CD14-positive monocyte (primary cell): ENCODE data around the gene CHST7. TPM values are rescaled to one million over a fixed set of nuclear protein-coding genes. Genes with fewer than 3 reads are reported as not detected.
A peak's percentile ranks its signal among the peaks of the same experiment; 100 is the strongest.

ENCODE experiments used
- DNase-seq, 3 donors: peaks; one replicate each; pipeline ENCODE4 v3.0.0-alpha.2; 2011 to 2022
- H2AFZ ChIP-seq: 2 replicates; pipeline ENCODE4 v1.6.0; 2012; ENCODE audit warnings: mild to moderate bottlenecking, low read depth, low read length, inconsistent platforms; ENCODE audit not compliant: insufficient read depth, poor library complexity, severe bottlenecking
- H3K27ac ChIP-seq, 2 donors: 1 replicate in 1 of 2; 2 replicates in 1 of 2; pipeline ENCODE4 v1.5.1; 2012 to 2013; ENCODE audit warnings: low read length in 2 of 2, control low read depth in 1 of 2, inconsistent platforms in 1 of 2, low read depth in 1 of 2, mild to moderate bottlenecking in 1 of 2
- H3K27me3 ChIP-seq, 2 donors: one replicate each; pipeline versions ENCODE4 v1.6.0 to v1.6.1; 2011 to 2013; ENCODE audit warnings: low read length in 2 of 2; ENCODE audit not compliant: control insufficient read depth in 2 of 2, insufficient read depth in 2 of 2
- H3K36me3 ChIP-seq, 2 donors: replicated peaks in 1 of 2; 1 replicate in 1 of 2; 2 replicates in 1 of 2; pipeline versions ENCODE4 v1.5.1 to v1.6.1; 2012 to 2013; ENCODE audit warnings: low read length in 2 of 2, control low read depth in 1 of 2, inconsistent platforms in 1 of 2, mild to moderate bottlenecking in 1 of 2; ENCODE audit not compliant: insufficient read depth in 2 of 2, control insufficient read depth in 1 of 2
- H3K4me1 ChIP-seq, 2 donors: 1 replicate in 1 of 2; 2 replicates in 1 of 2; pipeline versions ENCODE4 v1.5.1 to v1.6.1; 2012 to 2013; ENCODE audit warnings: low read length in 2 of 2, control low read depth in 1 of 2, inconsistent platforms in 1 of 2, mild to moderate bottlenecking in 1 of 2, moderate library complexity in 1 of 2; ENCODE audit not compliant: insufficient read depth in 2 of 2, control insufficient read depth in 1 of 2
- H3K4me2 ChIP-seq: replicated peaks from 2 replicates; pipeline ENCODE3; 2012; ENCODE audit warnings: low read length, moderate library complexity, mild to moderate bottlenecking; ENCODE audit not compliant: poor library complexity, severe bottlenecking; ENCODE audit errors: extremely low read depth
- H3K4me3 ChIP-seq, 3 experiments: fragments of 200-600 bp in 1 of 3; sonication (generic) in 1 of 3; replicated peaks in 1 of 3; 1 replicate in 2 of 3; 2 replicates in 1 of 3; pipeline ENCODE4 v1.5.1; 2011 to 2013; ENCODE audit warnings: low read length in 3 of 3, mild to moderate bottlenecking in 3 of 3, control low read depth in 2 of 3, low read depth in 2 of 3, inconsistent platforms in 1 of 3, moderate library complexity in 1 of 3
- H3K79me2 ChIP-seq: 2 replicates; pipeline ENCODE4 v1.6.0; 2012; ENCODE audit warnings: mild to moderate bottlenecking, control low read depth, inconsistent platforms, low read length, moderate library complexity; ENCODE audit not compliant: insufficient read depth
- H3K9ac ChIP-seq: 2 replicates; pipeline ENCODE4 v1.6.0; 2017; ENCODE audit warnings: low read length, mild to moderate bottlenecking; ENCODE audit not compliant: insufficient read depth, poor library complexity, severe bottlenecking
- H3K9me3 ChIP-seq, 2 donors: replicated peaks in 1 of 2; 1 replicate in 1 of 2; 2 replicates in 1 of 2; pipeline versions ENCODE4 v1.5.1 to v1.6.1; 2012 to 2013; ENCODE audit warnings: low read length in 2 of 2, control low read depth in 1 of 2; ENCODE audit not compliant: control insufficient read depth in 1 of 2, insufficient read depth in 1 of 2
- H4K20me1 ChIP-seq: 2 replicates; pipeline ENCODE4 v1.6.0; 2012; ENCODE audit warnings: mild to moderate bottlenecking, low read length, control low read depth, moderate library complexity; ENCODE audit not compliant: insufficient read depth
- H3K27ac Mint-ChIP-seq, 7 donors: one replicate each; pipeline ENCODE4 v1.8.0; 2020; ENCODE audit warnings: mild to moderate bottlenecking in 7 of 7, mixed read lengths in 7 of 7, moderate library complexity in 6 of 7, inconsistent platforms in 2 of 7
- H3K27me3 Mint-ChIP-seq, 3 donors: one replicate each; pipeline ENCODE4 v1.8.0; 2021 to 2022; ENCODE audit warnings: low read depth in 3 of 3, mild to moderate bottlenecking in 3 of 3, mixed read lengths in 3 of 3, moderate library complexity in 3 of 3, inconsistent platforms in 1 of 3
- H3K36me3 Mint-ChIP-seq, 2 donors: one replicate each; pipeline ENCODE4 v1.8.0; 2020; ENCODE audit warnings: mixed read lengths in 2 of 2, inconsistent platforms in 1 of 2, mild to moderate bottlenecking in 1 of 2
- H3K4me1 Mint-ChIP-seq: one replicate; pipeline ENCODE4 v1.8.0; 2020; ENCODE audit warnings: mild to moderate bottlenecking, mixed read lengths
- H3K4me3 Mint-ChIP-seq, 2 donors: one replicate each; pipeline ENCODE4 v1.8.0; 2020; ENCODE audit warnings: mild to moderate bottlenecking in 2 of 2, mixed read lengths in 2 of 2, moderate library complexity in 1 of 2
- H3K9me3 Mint-ChIP-seq, 7 donors: one replicate each; pipeline ENCODE4 v1.8.0; 2020 to 2022; ENCODE audit warnings: mixed read lengths in 7 of 7, mild to moderate bottlenecking in 6 of 7, moderate library complexity in 6 of 7, inconsistent platforms in 2 of 7
- CTCF ChIP-seq: fragments of 200-600 bp; IDR thresholded peaks from one replicate; pipeline ENCODE4 v1.8.0; 2022; ENCODE audit warnings: antibody characterized with exemption, mild to moderate bottlenecking
- WGBS: methylation state at CpG from one replicate; pipeline ENCODE4 v1.1.5; 2013; ENCODE audit warnings: missing lambda C conversion rate; ENCODE audit not compliant: insufficient coverage; 5-methylcytosine and 5-hydroxymethylcytosine counted together
- intact Hi-C, 2 donors: fragments of 100-400 bp; cut with micrococcal nuclease; formaldehyde crosslinking; loops; one replicate each; pipeline versions ENCODE4 v1.15.0 to v1.15.1; 2023
- polyA plus RNA-seq, 3 donors: library from polyadenylated mRNA; depleted of rRNA in 1 of 3; unstranded in 2 of 3; stranded (reverse) in 1 of 3; fragments of 300-500 nt in 2 of 3; fragments of >200 nt in 1 of 3; fragmentation: Illumina TruSeq in 2 of 3; gene quantifications; 1 replicate in 2 of 3; 2 replicates in 1 of 3; pipeline ENCODE4 v1.2.3, GENCODE V29; 2012 to 2021

The CHST7 gene
- polyA plus RNA-seq, 3 donors, result 6.6 to 19.2 (median 8.3) TPM

- H3K4me2 ChIP-seq, result peak overlapping the region; percentile 27
- no peaks in the 10 kb centered on the region for H3K36me3 ChIP-seq
- DNase-seq, result peak; percentile 90 to 96 (median 90)
- peak overlapping the region; percentile 66 for H3K9ac ChIP-seq
- peak overlapping the region; percentile 94 to 97 for H3K27ac ChIP-seq
- intact Hi-C loops, result loop anchor here (5.0 to 10.0 kb wide), 3 partner anchors 41 to 166 kb away; partner anchors contain the start of gene CHST7 (in 1 of the 2)
- TF ChIP-seq CTCF, result no peak
- no peaks in the 10 kb centered on the region for H3K79me2 ChIP-seq
- Mint-ChIP-seq H3K27ac (peak overlapping the region; percentile 95 to 99 (median 98)), H3K4me3 (peak overlapping the region in 1 of 2 donors; percentile 51), H3K36me3 (peaks cover 0 to 7% of the 10 kb centered on the region in 2 donors), H3K9me3 (peaks cover 0 to 14% (median 0%) of the 10 kb centered on the region in 7 donors), H3K4me1 (peaks cover 54% of the 10 kb centered on the region), H3K27me3 (peaks cover 0 to 8% (median 0%) of the 10 kb centered on the region in 3 donors)
- H2AFZ ChIP-seq, result peak overlapping the region; percentile 8
- WGBS, result no CpG with 5 or more reads among the region's 6 CpGs
- no peaks in the 10 kb centered on the region for H4K20me1 ChIP-seq
- H3K27me3 ChIP-seq, result no peaks in the 10 kb centered on the region
- no peaks in the 10 kb centered on the region for H3K9me3 ChIP-seq
- peaks cover 46 to 51% of the 10 kb centered on the region in 2 donors for H3K4me1 ChIP-seq
- H3K4me3 ChIP-seq, result peak overlapping the region in 1 of 3 experiments; percentile 22
Observed at GRCh38 chrX:46628460-46629371, 55.2 kb downstream of the CHST7 start.

- Histone ChIP-seq H3K79me2 (no peaks in the 10 kb centered on the region), H3K4me2 (no peak overlapping the region), H3K9ac (no peak overlapping the region), H3K27me3 (no peaks in the 10 kb centered on the region), H3K9me3 (no peaks in the 10 kb centered on the region), H2AFZ (no peak overlapping the region), H4K20me1 (no peaks in the 10 kb centered on the region), H3K4me3 (no peak overlapping the region), H3K4me1 (peaks cover 46 to 51% of the 10 kb centered on the region in 2 donors), H3K27ac (peak overlapping the region in 1 of 2 donors; percentile 94), H3K36me3 (no peaks in the 10 kb centered on the region)
- intact Hi-C loops, result no loop called here
- Mint-ChIP-seq H3K4me1 (peaks cover 51% of the 10 kb centered on the region), H3K36me3 (peaks cover 0 to 7% of the 10 kb centered on the region in 2 donors), H3K27me3 (peaks cover 0 to 8% (median 0%) of the 10 kb centered on the region in 3 donors), H3K9me3 (peaks cover 0 to 14% (median 0%) of the 10 kb centered on the region in 7 donors), H3K27ac (peak overlapping the region in 6 of 7 donors; percentile 95 to 99 (median 98)), H3K4me3 (no peak overlapping the region)
- TF ChIP-seq CTCF, result no peak
- DNase-seq, result no peak
- no CpG with 5 or more reads among the region's 1 CpG for WGBS
Observed at GRCh38 chrX:46630141-46630540, 56.6 kb downstream of the CHST7 start.
